B cell (primary cell): ENCODE results near the gene TMEM176A. TPM values are rescaled to one million over a fixed set of nuclear protein-coding genes. Genes with fewer than 3 reads are reported as not detected.

ENCODE experiments used
- ATAC-seq: fragments of 200-7000 bp; cut with Tn5 transposase; one replicate; pipeline ENCODE4 v1.10.0; 2021; ENCODE audit warnings: low read depth, mild to moderate bottlenecking, moderate number of reproducible peaks, moderate library complexity
- CTCF ChIA-PET: fragments of 350-600 bp; sonication (Branson Sonifier 250); formaldehyde crosslinking; loops from one replicate; lab custom pipeline; 2021; ENCODE audit warnings: antibody characterized with exemption, inconsistent platforms; lab: Charles Lee
- POLR2A ChIA-PET: fragments of 350-600 bp; sonication (Branson Sonifier 250); formaldehyde crosslinking; loops from one replicate; lab custom pipeline; 2021; ENCODE audit warnings: antibody characterized with exemption; lab: Charles Lee
- DNase-seq: peaks from one replicate; pipeline ENCODE4 v3.0.0; 2013
- H2AFZ ChIP-seq: 2 replicates; pipeline ENCODE4 v1.6.1; 2012; ENCODE audit warnings: mild to moderate bottlenecking, low read depth, low read length; ENCODE audit not compliant: insufficient read depth, poor library complexity, severe bottlenecking
- H3K27ac ChIP-seq, 2 donors: 1 replicate in 1 of 2; 2 replicates in 1 of 2; pipeline ENCODE4 v1.5.1; 2012 to 2013; ENCODE audit warnings: low read length in 2 of 2, mild to moderate bottlenecking in 2 of 2, moderate library complexity in 1 of 2
- H3K27me3 ChIP-seq, 4 experiments: fragments of 200-600 bp in 1 of 4; sonication (generic) in 1 of 4; replicated peaks in 1 of 4; 1 replicate in 2 of 4; 2 replicates in 2 of 4; pipeline versions ENCODE4 v1.6.1 to v1.7.0; 2013 to 2016; ENCODE audit warnings: low read length in 3 of 4, mild to moderate bottlenecking in 2 of 4, mixed read lengths in 1 of 4, moderate library complexity in 1 of 4; ENCODE audit not compliant: insufficient read depth in 4 of 4, control insufficient read depth in 3 of 4; ENCODE audit errors: control extremely low read depth in 1 of 4
- H3K36me3 ChIP-seq, 2 experiments: replicated peaks in 1 of 2; 1 replicate in 1 of 2; 2 replicates in 1 of 2; pipeline versions ENCODE4 v1.6.1 to v1.7.1; 2013; ENCODE audit warnings: low read length in 1 of 2; ENCODE audit not compliant: insufficient read depth in 2 of 2, control insufficient read depth in 1 of 2; ENCODE audit errors: control extremely low read depth in 1 of 2, extremely low read depth in 1 of 2
- H3K4me1 ChIP-seq, 2 donors: fragments of 200-600 bp in 1 of 2; sonication (generic) in 1 of 2; 1 replicate in 1 of 2; 2 replicates in 1 of 2; pipeline versions ENCODE4 v1.5.1 to v1.6.1; 2013 to 2017; ENCODE audit warnings: low read length in 2 of 2; ENCODE audit not compliant: control insufficient read depth in 2 of 2, insufficient read depth in 2 of 2
- H3K4me2 ChIP-seq: replicated peaks from 2 replicates; pipeline ENCODE3; 2012; ENCODE audit warnings: mild to moderate bottlenecking, low read depth, low read length; ENCODE audit not compliant: poor library complexity, severe bottlenecking
- H3K4me3 ChIP-seq, 5 experiments: fragments of 200-600 bp in 1 of 5; sonication (generic) in 1 of 5; 1 replicate in 3 of 5; 2 replicates in 2 of 5; pipeline versions ENCODE4 v1.5.1 to v1.7.0; 2011 to 2016; ENCODE audit warnings: low read length in 4 of 5, mild to moderate bottlenecking in 4 of 5, low read depth in 2 of 5, control low read depth in 1 of 5, moderate library complexity in 1 of 5; ENCODE audit not compliant: insufficient read depth in 1 of 5; ENCODE audit errors: control extremely low read depth in 1 of 5, extremely low read depth in 1 of 5
- H3K79me2 ChIP-seq: fragments of 200-600 bp; sonication (generic); one replicate; pipeline ENCODE4 v1.6.0; 2016; ENCODE audit warnings: low read length; ENCODE audit not compliant: control insufficient read depth, insufficient read depth
- H3K9ac ChIP-seq: fragments of 200-600 bp; sonication (generic); 2 replicates; pipeline ENCODE4 v1.6.1; 2017; ENCODE audit warnings: mild to moderate bottlenecking, low read length, moderate library complexity
- H3K9me3 ChIP-seq, 3 donors: one replicate each; pipeline versions ENCODE4 v1.6.1 to v1.7.1; 2013; ENCODE audit warnings: low read length in 2 of 3; ENCODE audit not compliant: control insufficient read depth in 2 of 3, insufficient read depth in 1 of 3; ENCODE audit errors: control extremely low read depth in 1 of 3
- H4K20me1 ChIP-seq: 2 replicates; pipeline ENCODE4 v1.6.0; 2012; ENCODE audit warnings: mild to moderate bottlenecking, low read length; ENCODE audit not compliant: insufficient read depth, control insufficient read depth, poor library complexity, severe bottlenecking
- H3K27ac Mint-ChIP-seq: one replicate; pipeline ENCODE4 v1.8.0; 2021; ENCODE audit warnings: mixed read lengths
- H3K27me3 Mint-ChIP-seq: one replicate; pipeline ENCODE4 v1.8.0; 2021; ENCODE audit warnings: mixed read lengths
- H3K4me1 Mint-ChIP-seq: one replicate; pipeline ENCODE4 v1.8.0; 2021; ENCODE audit warnings: mixed read lengths
- H3K4me3 Mint-ChIP-seq: one replicate; pipeline ENCODE4 v1.8.0; 2021; ENCODE audit warnings: mixed read lengths
- H3K9me3 Mint-ChIP-seq: one replicate; pipeline ENCODE4 v1.8.0; 2022; ENCODE audit warnings: mixed read lengths; ENCODE audit not compliant: insufficient read depth
- CTCF ChIP-seq: fragments of 200-600 bp; IDR thresholded peaks from one replicate; pipeline ENCODE4 v1.8.0; 2022; ENCODE audit warnings: antibody characterized with exemption, mild to moderate bottlenecking
- EZH2 ChIP-seq: IDR thresholded peaks from 2 replicates; pipeline ENCODE4 v1.6.1; 2012; ENCODE audit warnings: borderline replicate concordance, low read depth, mild to moderate bottlenecking, moderate library complexity, low read length; ENCODE audit not compliant: insufficient read depth, poor library complexity, severe bottlenecking
- WGBS: methylation state at CpG from one replicate; pipeline ENCODE4 v1.1.5; 2013; ENCODE audit warnings: missing lambda C conversion rate; ENCODE audit not compliant: insufficient coverage; 5-methylcytosine and 5-hydroxymethylcytosine counted together
- intact Hi-C: fragments of 100-400 bp; cut with micrococcal nuclease; formaldehyde crosslinking; loops from one replicate; pipeline ENCODE4 v1.10.0; 2022
- polyA plus RNA-seq: library from polyadenylated mRNA; depleted of rRNA; stranded (reverse); fragments of >200 nt; gene quantifications from 2 replicates; pipeline ENCODE4 v1.2.3, GENCODE V29; 2012
- total RNA-seq, 2 donors: library from RNA; stranded (reverse); fragments of 120-200 nt in 1 of 2; gene quantifications; 1 replicate in 1 of 2; 2 replicates in 1 of 2; pipeline versions ENCODE4 v1.2.3 to v1.2.4, GENCODE V29; 2013 to 2022

The TMEM176A gene
- total and polyA plus RNA-seq, 2 donors (not counting 1 experiment from before 2014, with no cell fraction given) = 1.1 TPM; not detected in 1

GRCh38 chr7:150759479-150759878 lies 41.1 kb upstream of the TMEM176A start:
- no peaks in the 10 kb centered on the region for H3K36me3 ChIP-seq
- H3K79me2 ChIP-seq = no peaks in the 10 kb centered on the region
- Mint-ChIP-seq H3K9me3 (peaks cover 2% of the 10 kb centered on the region), H3K27me3 (peaks cover 6% of the 10 kb centered on the region), H3K4me1 (peaks cover 9% of the 10 kb centered on the region), H3K27ac (no peak overlapping the region), H3K4me3 (no peak overlapping the region)
- H3K9ac ChIP-seq = no peak overlapping the region
- no peak for TF ChIP-seq EZH2
- TF ChIP-seq CTCF = no peak
- WGBS = 100% methylated on average over 1 of the region's 1 CpG
- H3K27me3 ChIP-seq = no peaks in the 10 kb centered on the region
- POLR2A ChIA-PET = no interaction called here
- DNase-seq (no peak), ATAC-seq (no peak)
- no peak overlapping the region for H2AFZ ChIP-seq
- CTCF ChIA-PET = interaction anchor here (0.7 to 1.0 kb wide), 2 partner anchors 13 to 308 kb away, joined by 3 to 4 read pairs; no protein-coding TSS in a partner anchor
- no peak overlapping the region for H3K27ac ChIP-seq
- H3K4me3 ChIP-seq = no peak overlapping the region
- H3K9me3 ChIP-seq = no peaks in the 10 kb centered on the region
- no peaks in the 10 kb centered on the region for H4K20me1 ChIP-seq
- H3K4me1 ChIP-seq = peaks cover 10% of the 10 kb centered on the region in 2 donors
- no peak overlapping the region for H3K4me2 ChIP-seq
- intact Hi-C loops = loop anchor here (5.0 kb wide), 1 partner anchor 472 kb away; no protein-coding TSS in a partner anchor

GRCh38 chr7:150766334-150766709 lies 34.2 kb upstream of the TMEM176A start:
- DNase-seq = no peak
- H3K27ac ChIP-seq = no peak overlapping the region
- H3K4me1 ChIP-seq = no peaks in the 10 kb centered on the region
- no peak for TF ChIP-seq EZH2
- no peak for TF ChIP-seq CTCF
- H3K9me3 Mint-ChIP-seq = peaks cover 1% of the 10 kb centered on the region
- H3K27ac Mint-ChIP-seq = no peak overlapping the region
- intact Hi-C loops = no loop called here
- H3K27me3 ChIP-seq = peaks cover 0 to 6% (median 2%) of the 10 kb centered on the region in 4 experiments
- H3K9ac ChIP-seq = no peak overlapping the region
- no peak overlapping the region for H2AFZ ChIP-seq
- H3K36me3 ChIP-seq = no peaks in the 10 kb centered on the region
- H3K4me1 Mint-ChIP-seq = no peaks in the 10 kb centered on the region
- no peak for ATAC-seq
- H3K4me2 ChIP-seq = no peak overlapping the region
- H3K27me3 Mint-ChIP-seq = peaks cover 6% of the 10 kb centered on the region
- ChIA-PET POLR2A (no interaction called here), CTCF (no interaction called here)
- H3K4me3 Mint-ChIP-seq = no peak overlapping the region
- H3K4me3 ChIP-seq = no peak overlapping the region
- no peaks in the 10 kb centered on the region for H3K79me2 ChIP-seq
- no peaks in the 10 kb centered on the region for H4K20me1 ChIP-seq
- no peaks in the 10 kb centered on the region for H3K9me3 ChIP-seq
